GM12875 (cell line): Measurements from ENCODE around the gene POU2F2.

ENCODE experiments used
- H3K4me3 ChIP-seq: one replicate; pipeline ENCODE4 v1.5.1; 2011; ENCODE audit warnings: low read depth, low read length, control low read depth
- TF ChIP-seq, protein P1 (sequence below): IDR thresholded peaks from 2 replicates; pipeline ENCODE4 v1.5.1; 2011; ENCODE audit warnings: low read depth, mild to moderate bottlenecking, control low read depth, inconsistent platforms, low read length, moderate library complexity, borderline replicate concordance; ENCODE audit not compliant: insufficient read depth

POU2F2 gene

DNA sequence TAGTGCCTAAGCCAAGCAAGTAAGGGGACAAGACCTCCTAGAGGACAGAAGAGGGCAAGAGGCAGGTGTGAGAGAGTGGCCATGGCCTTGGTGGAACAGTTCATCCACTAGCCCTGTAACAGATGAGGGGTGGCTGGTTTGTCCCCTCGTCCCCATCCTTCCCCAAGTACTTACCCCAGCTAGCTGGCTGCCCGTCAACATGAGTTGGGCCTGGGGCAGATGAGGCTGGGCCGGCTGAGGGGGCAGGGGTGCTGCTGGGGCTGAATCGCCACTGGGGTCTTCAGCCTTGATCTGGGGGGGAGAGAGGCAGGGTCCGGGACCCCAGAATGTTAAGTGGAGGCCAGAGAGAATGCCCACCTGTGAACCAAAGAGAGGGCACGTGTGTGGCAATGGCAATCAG, 15.2 kb downstream of the POU2F2 start:
- TF ChIP-seq, protein P1, sequence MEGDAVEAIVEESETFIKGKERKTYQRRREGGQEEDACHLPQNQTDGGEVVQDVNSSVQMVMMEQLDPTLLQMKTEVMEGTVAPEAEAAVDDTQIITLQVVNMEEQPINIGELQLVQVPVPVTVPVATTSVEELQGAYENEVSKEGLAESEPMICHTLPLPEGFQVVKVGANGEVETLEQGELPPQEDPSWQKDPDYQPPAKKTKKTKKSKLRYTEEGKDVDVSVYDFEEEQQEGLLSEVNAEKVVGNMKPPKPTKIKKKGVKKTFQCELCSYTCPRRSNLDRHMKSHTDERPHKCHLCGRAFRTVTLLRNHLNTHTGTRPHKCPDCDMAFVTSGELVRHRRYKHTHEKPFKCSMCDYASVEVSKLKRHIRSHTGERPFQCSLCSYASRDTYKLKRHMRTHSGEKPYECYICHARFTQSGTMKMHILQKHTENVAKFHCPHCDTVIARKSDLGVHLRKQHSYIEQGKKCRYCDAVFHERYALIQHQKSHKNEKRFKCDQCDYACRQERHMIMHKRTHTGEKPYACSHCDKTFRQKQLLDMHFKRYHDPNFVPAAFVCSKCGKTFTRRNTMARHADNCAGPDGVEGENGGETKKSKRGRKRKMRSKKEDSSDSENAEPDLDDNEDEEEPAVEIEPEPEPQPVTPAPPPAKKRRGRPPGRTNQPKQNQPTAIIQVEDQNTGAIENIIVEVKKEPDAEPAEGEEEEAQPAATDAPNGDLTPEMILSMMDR, result no peak
- no peak overlapping the region for H3K4me3 ChIP-seq

DNA sequence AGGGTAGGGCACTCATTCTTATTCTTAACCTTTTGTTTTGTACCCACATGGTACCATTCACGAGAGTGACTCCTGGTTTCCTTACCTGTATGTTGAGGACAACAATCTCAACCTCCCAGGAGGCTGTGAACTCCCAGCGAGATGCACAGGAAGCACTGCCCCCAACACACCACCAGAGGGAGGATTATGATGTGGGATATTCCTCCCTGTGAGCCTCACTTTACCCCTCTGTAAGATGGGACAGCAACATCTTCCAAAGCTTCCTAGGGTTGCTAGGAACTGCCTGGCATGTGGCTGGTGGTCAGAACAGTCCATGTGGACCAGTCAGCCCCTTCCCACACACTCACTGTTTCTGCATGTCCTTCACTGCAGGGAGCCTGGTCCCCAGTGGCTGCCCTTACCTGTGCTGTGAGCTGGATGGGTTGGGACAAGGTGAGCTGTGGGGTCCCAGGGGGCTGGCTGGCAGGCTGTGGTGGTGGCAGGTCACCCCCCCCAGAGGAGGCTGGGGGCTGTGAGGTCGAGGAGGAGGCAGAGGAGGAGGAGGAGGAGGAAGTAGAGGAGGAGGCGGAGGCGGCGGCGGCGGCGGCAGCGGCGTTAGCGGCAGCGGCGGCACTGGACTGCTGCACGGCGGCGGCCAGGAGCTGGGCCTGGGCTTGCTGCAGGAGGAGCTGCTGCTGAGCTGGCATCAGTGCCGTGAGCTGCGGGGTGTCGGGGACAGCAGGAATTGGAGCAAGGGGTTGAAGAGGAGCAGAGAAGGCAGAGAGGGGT, 15.8 kb downstream of the POU2F2 start:
- H3K4me3 ChIP-seq, result no peak overlapping the region
- TF ChIP-seq, protein P1, result peak; percentile 67

DNA sequence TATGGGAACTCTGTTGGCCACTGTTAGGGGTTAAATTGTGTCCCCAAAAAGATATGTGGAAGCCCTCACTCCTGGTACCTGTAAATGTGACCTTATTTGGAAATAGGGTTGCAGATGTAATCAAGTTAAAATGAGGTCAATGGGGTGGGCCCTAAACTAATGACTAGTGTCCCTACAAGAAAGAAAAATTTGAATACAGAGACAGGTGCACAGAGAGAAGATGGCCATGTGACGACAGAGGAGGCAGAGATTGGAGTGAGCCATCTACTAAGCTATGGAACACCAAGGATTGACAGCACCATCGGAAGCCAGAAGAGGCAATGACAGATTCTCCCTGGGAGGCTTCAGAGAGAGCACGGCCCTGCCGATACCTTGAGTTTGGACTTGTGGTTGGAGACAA, 16.5 kb downstream of the POU2F2 start:
- TF ChIP-seq, protein P1, result no peak
- H3K4me3 ChIP-seq, result no peak overlapping the region

DNA sequence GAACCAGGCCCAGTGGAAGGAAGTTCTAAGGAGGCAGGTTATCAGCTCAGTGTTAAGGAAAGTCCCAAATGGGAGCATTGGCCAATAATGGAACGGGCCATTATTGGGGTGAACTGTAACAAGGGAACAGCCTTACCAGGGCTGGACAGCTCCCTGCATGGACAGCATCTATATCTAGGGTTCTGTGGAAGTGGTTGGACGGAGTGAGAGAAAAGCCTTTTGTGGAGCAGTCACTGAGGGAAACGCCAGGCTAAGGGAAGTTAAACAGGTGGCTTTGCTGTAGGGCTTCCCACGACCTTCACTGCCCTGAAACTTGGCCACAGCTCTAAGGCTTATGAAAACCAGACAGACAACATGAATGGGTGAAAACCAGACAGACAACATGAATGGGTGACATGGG, 17.0 kb downstream of the POU2F2 start:
- TF ChIP-seq, protein P1, result no peak
- no peak overlapping the region for H3K4me3 ChIP-seq

DNA sequence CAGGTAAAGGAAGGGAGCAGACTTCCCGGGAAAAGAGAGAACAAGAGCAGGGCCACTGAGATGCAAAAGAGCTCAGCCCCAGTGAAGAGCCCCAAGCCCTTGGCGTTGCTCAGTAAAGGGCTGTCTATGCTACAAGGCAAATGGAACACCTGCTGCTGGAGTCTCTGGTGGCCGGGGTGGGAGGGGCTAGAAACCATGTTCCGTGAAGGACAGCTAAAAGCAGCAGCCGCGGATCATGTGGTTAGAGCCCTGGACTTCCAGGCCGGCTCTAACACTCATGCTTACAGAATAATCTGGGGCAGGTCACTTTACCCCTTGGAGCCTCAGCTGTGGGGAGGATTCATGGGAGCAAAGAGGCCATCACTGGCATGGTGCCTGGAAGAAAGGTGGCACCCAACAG, 17.8 kb downstream of the POU2F2 start:
- no peak overlapping the region for H3K4me3 ChIP-seq

DNA sequence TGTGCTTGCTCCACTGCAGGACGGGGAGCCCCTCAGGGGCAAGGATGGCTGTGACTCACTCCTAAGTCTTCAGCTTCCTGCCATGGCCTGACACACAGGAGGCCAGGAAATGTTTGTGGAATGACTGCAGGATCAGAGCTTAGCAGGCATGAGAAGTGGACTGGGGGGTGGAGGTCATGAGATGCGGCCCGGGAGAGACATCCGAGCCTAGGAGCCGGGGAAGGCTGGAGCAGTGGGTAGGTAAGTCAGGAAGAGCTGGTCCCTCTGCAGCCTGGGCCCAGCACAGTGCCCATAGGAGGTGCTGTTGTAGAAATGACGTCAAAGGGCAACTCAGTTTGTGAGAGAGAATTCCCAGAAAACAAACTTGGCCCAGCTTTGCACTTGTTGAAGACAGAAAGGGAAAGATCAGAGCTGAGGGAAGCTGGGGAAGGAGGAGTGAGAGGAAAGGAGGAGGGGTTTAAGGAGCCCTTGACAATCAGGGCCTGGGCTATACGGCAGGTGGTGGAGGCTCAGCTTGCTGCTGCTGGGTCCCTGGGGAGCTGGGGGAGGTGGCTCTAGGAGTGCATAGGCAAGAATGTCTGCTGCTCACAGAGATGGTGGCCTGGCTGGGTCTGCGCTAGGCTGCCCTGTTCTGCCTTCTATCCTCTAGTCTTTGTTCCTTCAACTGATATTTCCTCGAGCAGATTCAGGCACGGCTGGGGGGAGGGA, 18.5 kb downstream of the POU2F2 start:
- no peak overlapping the region for H3K4me3 ChIP-seq
- TF ChIP-seq, protein P1, result 0 out of 2 replicates have a peak, but pooled peaks have one; percentile 16

More for the DNA sequence above, 17.8 kb downstream of the POU2F2 start:
- TF ChIP-seq, protein P1, result no peak

DNA sequence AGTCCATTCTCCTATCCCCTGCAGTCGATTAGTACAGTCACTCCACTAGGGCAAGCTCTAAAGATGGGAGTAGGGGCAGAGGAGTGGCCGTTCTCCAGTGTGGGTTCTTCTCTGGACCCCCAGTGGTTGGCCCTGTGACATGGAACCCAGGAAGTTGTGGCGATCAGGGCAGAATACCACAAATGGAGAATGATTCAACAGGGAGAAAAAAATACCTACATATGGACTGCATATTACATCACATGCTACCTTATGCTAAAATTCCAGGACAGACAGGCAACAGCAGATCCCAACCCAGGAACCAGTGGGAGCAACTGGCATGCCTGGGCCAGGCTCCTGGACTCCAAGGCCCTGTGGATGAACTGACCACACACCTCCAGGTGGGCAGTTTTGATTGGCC, 20.4 kb downstream of the POU2F2 start:
- TF ChIP-seq, protein P1, result no peak
- H3K4me3 ChIP-seq, result no peak overlapping the region
